Effector CD4-positive, alpha-beta T cell (primary cell): ENCODE results near the gene NET1.
"Not testable (repeated sequence)": the region's sequence is repeated elsewhere in the genome, so short reads cannot be mapped to it uniquely, and the experiment has no call there.

Experiments used
- DNase-seq: peaks from one replicate; pipeline ENCODE4 v3.0.0-alpha.2; 2020

The NET1 gene

GRCh38 chr10:5466451-5467206 is 54.3 kb downstream of the NET1 start:
- no peak for DNase-seq

- DNase-seq, result no peak
Measured at GRCh38 chr10:5467207-5467535, 54.8 kb downstream of the NET1 start.

GRCh38 chr10:5467634-5468255 is 55.4 kb downstream of the NET1 start:
- no peak for DNase-seq

GRCh38 chr10:5468262-5469106 is 56.1 kb downstream of the NET1 start:
- no peak for DNase-seq

- no peak for DNase-seq
Measured at GRCh38 chr10:5469353-5470061, 57.1 kb downstream of the NET1 start.

- DNase-seq, result no peak
Measured at GRCh38 chr10:5470062-5470751, 57.9 kb downstream of the NET1 start.

GRCh38 chr10:5474642-5475041 is 62.3 kb downstream of the NET1 start:
- DNase-seq, result not testable (repeated sequence)

GRCh38 chr10:5475088-5475487 is 62.7 kb downstream of the NET1 start:
- not testable (repeated sequence) for DNase-seq

GRCh38 chr10:5475974-5476807 is 63.8 kb downstream of the NET1 start:
- not testable (repeated sequence) for DNase-seq

- no peak for DNase-seq
Measured at GRCh38 chr10:5476918-5477525, 64.7 kb downstream of the NET1 start.

GRCh38 chr10:5477948-5478693 is 65.8 kb downstream of the NET1 start:
- no peak for DNase-seq

GRCh38 chr10:5478694-5479305 is 66.4 kb downstream of the NET1 start:
- no peak for DNase-seq

- DNase-seq, result no peak
Measured at GRCh38 chr10:5479481-5480161, 67.3 kb downstream of the NET1 start.

GRCh38 chr10:5480162-5480941 is 68.0 kb downstream of the NET1 start:
- DNase-seq, result no peak

GRCh38 chr10:5481121-5481520 is 68.8 kb downstream of the NET1 start:
- no peak for DNase-seq

GRCh38 chr10:5482016-5482415 is 69.7 kb downstream of the NET1 start:
- no peak for DNase-seq

GRCh38 chr10:5484205-5484604 is 71.8 kb downstream of the NET1 start:
- DNase-seq, result no peak

GRCh38 chr10:5485290-5485689 is 72.9 kb downstream of the NET1 start:
- DNase-seq, result no peak
